SK-N-SH treated with all-trans-retinoic acid at 6 μM for 48 hours (cell line): ENCODE measurements around the gene MIPEP.

Source experiments
- BACH2 ChIP-seq: fragments of 250-450 bp; sonication (Bioruptor Pico); IDR thresholded peaks from 2 replicates; pipeline ENCODE4 v1.9.0; 2021; ENCODE audit warnings: mild to moderate bottlenecking, borderline replicate concordance
- CREB5 ChIP-seq: fragments of 250-450 bp; sonication (Bioruptor Pico); IDR thresholded peaks from 2 replicates; pipeline ENCODE4 v1.5.1; 2020; ENCODE audit warnings: low read depth, mild to moderate bottlenecking, moderate library complexity
- ESRRG ChIP-seq: fragments of 250-450 bp; sonication (Bioruptor Pico); IDR thresholded peaks from 2 replicates; pipeline ENCODE4 v1.6.1; 2021; ENCODE audit warnings: mild to moderate bottlenecking
- PATZ1 ChIP-seq: fragments of 250-450 bp; sonication (Bioruptor Pico); IDR thresholded peaks from 2 replicates; pipeline ENCODE4 v1.8.0; 2020; ENCODE audit warnings: mild to moderate bottlenecking, moderate library complexity, borderline replicate concordance
- PPARA ChIP-seq: fragments of 250-450 bp; sonication (Bioruptor Pico); IDR thresholded peaks from 2 replicates; pipeline ENCODE4 v1.5.0; 2020; ENCODE audit warnings: mild to moderate bottlenecking, borderline replicate concordance
- RARB ChIP-seq: fragments of 250-450 bp; sonication (Bioruptor Pico); IDR thresholded peaks from 2 replicates; pipeline ENCODE4 v1.8.0; 2021; ENCODE audit warnings: mild to moderate bottlenecking, moderate library complexity
- ZFP3 ChIP-seq: fragments of 250-450 bp; sonication (Bioruptor Pico); IDR thresholded peaks from 2 replicates; pipeline ENCODE4 v1.5.0; 2020; ENCODE audit warnings: mild to moderate bottlenecking, moderate library complexity
- ZFP30 ChIP-seq: fragments of 450-650 bp; formaldehyde crosslinking; IDR thresholded peaks from 2 replicates; pipeline ENCODE4 v1.5.0; 2022; ENCODE audit warnings: mild to moderate bottlenecking, moderate library complexity

GRCh38 chr13:23723471-23723870 is 165.7 kb downstream of the MIPEP start:
- TF ChIP-seq ZFP3: no peak
- TF ChIP-seq ESRRG (CRISPR knock-in tag): no peak
- TF ChIP-seq PPARA (CRISPR knock-in tag): no peak
- TF ChIP-seq ZFP30: no peak
- TF ChIP-seq PATZ1: no peak
- TF ChIP-seq RARB (CRISPR knock-in tag): no peak
- TF ChIP-seq CREB5: no peak
- no peak for TF ChIP-seq BACH2 (CRISPR knock-in tag)
